Hippocampal formation (tissue), 2 donors: ENCODE results near the gene NCK2.
"Not testable (repeated sequence)": the region's sequence is repeated elsewhere in the genome, so short reads cannot be mapped to it uniquely, and the experiment has no call there.

Source experiments
- DNase-seq, 2 donors: peaks; one replicate each; lab custom pipeline; 2025; lab: John Stamatoyannopoulos, UW

The NCK2 gene

GRCh38 chr2:105893011-105893995 lies 148.6 kb downstream of the NCK2 start:
- DNase-seq, result no peak

GRCh38 chr2:105894327-105894944 lies 149.7 kb downstream of the NCK2 start:
- DNase-seq, result no peak

- no peak for DNase-seq
Measured at GRCh38 chr2:105895990-105896764, 151.5 kb downstream of the NCK2 start.

- DNase-seq, result no peak
Measured at GRCh38 chr2:105896765-105897163, 152.1 kb downstream of the NCK2 start.

- DNase-seq, result not testable (repeated sequence)
Measured at GRCh38 chr2:105897694-105898093, 153.0 kb downstream of the NCK2 start.

GRCh38 chr2:105903051-105903674 lies 158.5 kb downstream of the NCK2 start:
- no peak for DNase-seq

GRCh38 chr2:105904938-105905337 lies 160.2 kb downstream of the NCK2 start:
- no peak for DNase-seq

GRCh38 chr2:105906481-105906880 lies 161.8 kb downstream of the NCK2 start:
- DNase-seq, result no peak

GRCh38 chr2:105907184-105907583 lies 162.5 kb downstream of the NCK2 start:
- peak in 1 of 2 donors; percentile 21 for DNase-seq

GRCh38 chr2:105909215-105909614 lies 164.5 kb downstream of the NCK2 start:
- DNase-seq, result no peak

GRCh38 chr2:105910497-105911238 lies 166.0 kb downstream of the NCK2 start:
- DNase-seq, result no peak

- no peak for DNase-seq
Measured at GRCh38 chr2:105911425-105911824, 166.7 kb downstream of the NCK2 start.

GRCh38 chr2:105912081-105912480 lies 167.4 kb downstream of the NCK2 start:
- DNase-seq, result no peak

GRCh38 chr2:105915005-105915558 lies 170.4 kb downstream of the NCK2 start:
- DNase-seq, result no peak

GRCh38 chr2:105917226-105917625 lies 172.5 kb downstream of the NCK2 start:
- no peak for DNase-seq

- DNase-seq, result no peak
Measured at GRCh38 chr2:105917688-105918087, 173.0 kb downstream of the NCK2 start.

GRCh38 chr2:105919191-105919811 lies 174.6 kb downstream of the NCK2 start:
- peak in 1 of 2 donors; percentile 34 for DNase-seq

GRCh38 chr2:105919826-105920225 lies 175.1 kb downstream of the NCK2 start:
- no peak for DNase-seq

- DNase-seq, result no peak
Measured at GRCh38 chr2:105924271-105924670, 179.6 kb downstream of the NCK2 start.

- DNase-seq, result no peak
Measured at GRCh38 chr2:105924932-105925331, 180.2 kb downstream of the NCK2 start.
